Endometrial microvascular endothelial cells (primary cell): ENCODE measurements around the gene RABL6. TPM values are rescaled to one million over a fixed set of nuclear protein-coding genes. Genes with fewer than 3 reads are reported as not detected.

ENCODE experiments used
- in situ Hi-C: cut with HindIII; loops from 2 replicates; pipeline ENCODE4 v1.10.0; 2017; ENCODE audit warnings: low sequenced_read_pairs, low pct_unique_long_range_greater_than_20kb; ENCODE audit errors: inconsistent ontology term
- total RNA-seq: library from RNA; depleted of rRNA; stranded (reverse); fragments of >200 nt; gene quantifications from one replicate; pipeline ENCODE4 v1.2.3, GENCODE V29; 2015; ENCODE audit errors: inconsistent ontology term

The RABL6 gene
- total RNA-seq, 1 donor from 2014 or later = 125 TPM

DNA sequence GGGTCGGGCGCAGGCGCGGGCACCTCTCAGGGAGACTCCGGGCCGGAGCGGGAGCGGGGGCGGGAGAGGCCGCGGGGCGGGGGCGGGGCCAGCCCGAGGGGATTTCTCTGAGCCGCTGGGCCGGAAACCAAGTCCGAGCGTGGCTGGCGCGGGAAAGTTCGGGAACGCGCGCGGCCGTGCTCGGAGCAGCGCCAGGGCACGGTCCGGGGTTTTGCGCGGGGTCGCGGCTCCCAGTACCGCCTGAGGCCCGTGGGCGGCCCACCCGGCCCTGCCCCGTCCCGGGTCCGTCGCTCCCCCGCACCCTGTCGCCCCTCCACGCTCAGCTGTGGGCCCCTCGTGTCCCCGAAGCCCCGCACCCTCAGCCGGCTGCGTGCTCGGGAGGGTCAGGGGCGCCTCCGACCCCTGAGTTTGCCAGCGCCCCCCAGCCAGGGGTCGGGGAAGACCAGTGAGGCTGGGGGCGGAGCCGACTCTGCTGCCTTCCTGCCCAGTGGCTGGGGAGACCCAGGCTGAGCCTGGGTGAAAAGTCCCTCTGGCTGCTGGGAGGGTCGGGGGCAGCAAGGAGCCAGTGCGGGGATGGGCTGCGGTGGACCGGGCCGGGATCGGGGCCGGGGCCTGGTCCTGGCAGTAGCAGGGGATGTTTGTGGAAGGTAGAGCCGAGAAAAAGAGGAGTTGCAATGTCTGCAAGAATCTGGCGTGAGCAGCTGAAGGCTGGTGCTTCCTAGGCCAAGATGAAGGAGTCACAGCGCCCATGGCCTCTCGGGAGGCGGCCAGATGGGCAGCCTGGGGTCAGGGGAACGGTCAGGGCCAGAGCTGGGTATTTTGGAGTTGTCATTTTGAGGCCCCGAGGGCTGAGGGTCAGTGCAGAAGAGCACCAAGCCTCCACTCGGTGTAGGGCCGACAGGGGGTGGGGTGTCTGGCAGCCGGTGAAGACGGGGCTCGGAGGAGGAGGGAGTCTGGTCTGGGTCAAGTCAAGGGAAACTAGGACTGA lies 79.2 kb downstream of the RABL6 start:
- in situ Hi-C loops = no loop called here

- in situ Hi-C loops = no loop called here
Measured at GRCh38 chr9:136888454-136888853, 80.7 kb downstream of the RABL6 start.

DNA sequence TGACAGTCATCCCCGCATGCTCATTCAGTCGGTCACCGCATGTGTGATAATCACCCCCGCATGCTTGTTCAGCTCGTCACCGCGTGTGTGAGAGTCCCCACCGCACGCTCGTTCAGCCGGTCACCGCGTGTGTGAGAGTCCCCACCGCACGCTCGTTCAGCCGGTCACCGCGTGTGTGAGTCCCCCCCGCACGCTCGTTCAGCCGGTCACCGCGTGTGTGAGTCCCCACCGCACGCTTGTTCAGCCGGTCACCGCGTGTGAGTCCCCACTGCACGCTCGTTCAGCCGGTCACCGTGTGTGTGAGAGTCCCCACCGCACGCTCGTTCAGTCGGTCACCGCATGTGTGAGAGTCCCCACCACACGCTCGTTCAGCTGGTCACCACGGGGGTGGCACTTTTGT lies 82.1 kb downstream of the RABL6 start:
- in situ Hi-C loops = no loop called here

DNA sequence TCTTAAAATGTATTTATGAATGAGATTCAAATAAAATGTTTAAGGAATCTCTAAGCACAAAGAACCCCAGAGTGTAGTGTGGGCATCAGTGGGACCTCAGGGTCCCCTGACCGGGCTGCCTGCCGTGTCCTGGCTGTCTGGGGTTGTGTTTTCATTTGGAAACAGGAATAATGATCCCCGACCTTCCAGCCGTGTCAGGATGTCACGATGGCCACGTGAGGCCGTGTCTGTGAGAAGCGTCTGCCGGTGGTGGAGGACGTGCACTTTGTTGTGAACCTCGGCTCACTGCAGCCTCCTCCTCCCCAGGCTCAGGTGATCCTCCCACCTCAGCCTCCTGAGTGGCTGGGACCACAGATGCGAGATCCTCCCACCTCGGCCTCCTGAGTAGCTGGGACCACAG lies 82.9 kb downstream of the RABL6 start:
- in situ Hi-C loops = no loop called here

Other genes starting within 250 kb of the RABL6 start
- gene EGFL7, start 145.0 kb upstream of the RABL6 start, total RNA-seq = 1,333 TPM
- gene AGPAT2, start 120.5 kb upstream of the RABL6 start, total RNA-seq = 31.7 TPM
- 44.5 TPM for gene DIPK1B, start 95.4 kb upstream of the RABL6 start, total RNA-seq
- not detected for gene LCN10, start 65.0 kb upstream of the RABL6 start, total RNA-seq
- not detected for gene LCN6, start 59.4 kb upstream of the RABL6 start, total RNA-seq
- gene LCN8, start 49.7 kb upstream of the RABL6 start, total RNA-seq = not detected
- gene LCN15, start 43.4 kb upstream of the RABL6 start, total RNA-seq = not detected
- gene TMEM141, start 16.6 kb upstream of the RABL6 start, total RNA-seq = 72.7 TPM
- gene CCDC183, start 11.6 kb upstream of the RABL6 start, total RNA-seq = not detected
- gene AJM1, start 34.5 kb downstream of the RABL6 start, total RNA-seq = 0.46 TPM
- 95.9 TPM for gene PHPT1, start 41.5 kb downstream of the RABL6 start, total RNA-seq
- gene MAMDC4, start 44.4 kb downstream of the RABL6 start, total RNA-seq = 1.0 TPM
- 440 TPM for gene EDF1, start 58.4 kb downstream of the RABL6 start, total RNA-seq
- gene TRAF2, start 78.6 kb downstream of the RABL6 start, total RNA-seq = 16.7 TPM
- 212 TPM for gene FBXW5, start 136.8 kb downstream of the RABL6 start, total RNA-seq
- gene C8G, start 137.3 kb downstream of the RABL6 start, total RNA-seq = not detected
- not detected for gene LCN12, start 144.3 kb downstream of the RABL6 start, total RNA-seq
- not detected for gene PTGDS, start 169.6 kb downstream of the RABL6 start, total RNA-seq
- not detected for gene LCNL1, start 175.0 kb downstream of the RABL6 start, total RNA-seq
- 49.0 TPM for gene PAXX, start 184.5 kb downstream of the RABL6 start, total RNA-seq
- gene CLIC3, start 188.6 kb downstream of the RABL6 start, total RNA-seq = 4.8 TPM
- 4.0 TPM for gene ABCA2, start 220.3 kb downstream of the RABL6 start, total RNA-seq
- not detected for gene FUT7, start 224.1 kb downstream of the RABL6 start, total RNA-seq
- gene NPDC1, start 238.2 kb downstream of the RABL6 start, total RNA-seq = 65.7 TPM
- gene ENTPD2, start 246.1 kb downstream of the RABL6 start, total RNA-seq = not detected